CD14-positive monocyte (primary cell): Measurements from ENCODE around the gene TOMM7. TPM values are rescaled to one million over a fixed set of nuclear protein-coding genes. Genes with fewer than 3 reads are reported as not detected.

Source experiments
- DNase-seq, 3 donors: peaks; one replicate each; pipeline ENCODE4 v3.0.0-alpha.2; 2011 to 2022
- H2AFZ ChIP-seq: 2 replicates; pipeline ENCODE4 v1.6.0; 2012; ENCODE audit warnings: mild to moderate bottlenecking, low read depth, low read length, inconsistent platforms; ENCODE audit not compliant: insufficient read depth, poor library complexity, severe bottlenecking
- H3K27ac ChIP-seq, 2 donors: 1 replicate in 1 of 2; 2 replicates in 1 of 2; pipeline ENCODE4 v1.5.1; 2012 to 2013; ENCODE audit warnings: low read length in 2 of 2, control low read depth in 1 of 2, inconsistent platforms in 1 of 2, low read depth in 1 of 2, mild to moderate bottlenecking in 1 of 2
- H3K27me3 ChIP-seq, 2 donors: one replicate each; pipeline versions ENCODE4 v1.6.0 to v1.6.1; 2011 to 2013; ENCODE audit warnings: low read length in 2 of 2; ENCODE audit not compliant: control insufficient read depth in 2 of 2, insufficient read depth in 2 of 2
- H3K36me3 ChIP-seq, 2 donors: replicated peaks in 1 of 2; 1 replicate in 1 of 2; 2 replicates in 1 of 2; pipeline versions ENCODE4 v1.5.1 to v1.6.1; 2012 to 2013; ENCODE audit warnings: low read length in 2 of 2, control low read depth in 1 of 2, inconsistent platforms in 1 of 2, mild to moderate bottlenecking in 1 of 2; ENCODE audit not compliant: insufficient read depth in 2 of 2, control insufficient read depth in 1 of 2
- H3K4me1 ChIP-seq, 2 donors: 1 replicate in 1 of 2; 2 replicates in 1 of 2; pipeline versions ENCODE4 v1.5.1 to v1.6.1; 2012 to 2013; ENCODE audit warnings: low read length in 2 of 2, control low read depth in 1 of 2, inconsistent platforms in 1 of 2, mild to moderate bottlenecking in 1 of 2, moderate library complexity in 1 of 2; ENCODE audit not compliant: insufficient read depth in 2 of 2, control insufficient read depth in 1 of 2
- H3K4me2 ChIP-seq: replicated peaks from 2 replicates; pipeline ENCODE3; 2012; ENCODE audit warnings: low read length, moderate library complexity, mild to moderate bottlenecking; ENCODE audit not compliant: poor library complexity, severe bottlenecking; ENCODE audit errors: extremely low read depth
- H3K4me3 ChIP-seq, 3 experiments: fragments of 200-600 bp in 1 of 3; sonication (generic) in 1 of 3; replicated peaks in 1 of 3; 1 replicate in 2 of 3; 2 replicates in 1 of 3; pipeline ENCODE4 v1.5.1; 2011 to 2013; ENCODE audit warnings: low read length in 3 of 3, mild to moderate bottlenecking in 3 of 3, control low read depth in 2 of 3, low read depth in 2 of 3, inconsistent platforms in 1 of 3, moderate library complexity in 1 of 3
- H3K79me2 ChIP-seq: 2 replicates; pipeline ENCODE4 v1.6.0; 2012; ENCODE audit warnings: mild to moderate bottlenecking, control low read depth, inconsistent platforms, low read length, moderate library complexity; ENCODE audit not compliant: insufficient read depth
- H3K9ac ChIP-seq: 2 replicates; pipeline ENCODE4 v1.6.0; 2017; ENCODE audit warnings: low read length, mild to moderate bottlenecking; ENCODE audit not compliant: insufficient read depth, poor library complexity, severe bottlenecking
- H3K9me3 ChIP-seq, 2 donors: replicated peaks in 1 of 2; 1 replicate in 1 of 2; 2 replicates in 1 of 2; pipeline versions ENCODE4 v1.5.1 to v1.6.1; 2012 to 2013; ENCODE audit warnings: low read length in 2 of 2, control low read depth in 1 of 2; ENCODE audit not compliant: control insufficient read depth in 1 of 2, insufficient read depth in 1 of 2
- H4K20me1 ChIP-seq: 2 replicates; pipeline ENCODE4 v1.6.0; 2012; ENCODE audit warnings: mild to moderate bottlenecking, low read length, control low read depth, moderate library complexity; ENCODE audit not compliant: insufficient read depth
- H3K27ac Mint-ChIP-seq, 7 donors: one replicate each; pipeline ENCODE4 v1.8.0; 2020; ENCODE audit warnings: mild to moderate bottlenecking in 7 of 7, mixed read lengths in 7 of 7, moderate library complexity in 6 of 7, inconsistent platforms in 2 of 7
- H3K27me3 Mint-ChIP-seq, 3 donors: one replicate each; pipeline ENCODE4 v1.8.0; 2021 to 2022; ENCODE audit warnings: low read depth in 3 of 3, mild to moderate bottlenecking in 3 of 3, mixed read lengths in 3 of 3, moderate library complexity in 3 of 3, inconsistent platforms in 1 of 3
- H3K36me3 Mint-ChIP-seq, 2 donors: one replicate each; pipeline ENCODE4 v1.8.0; 2020; ENCODE audit warnings: mixed read lengths in 2 of 2, inconsistent platforms in 1 of 2, mild to moderate bottlenecking in 1 of 2
- H3K4me1 Mint-ChIP-seq: one replicate; pipeline ENCODE4 v1.8.0; 2020; ENCODE audit warnings: mild to moderate bottlenecking, mixed read lengths
- H3K4me3 Mint-ChIP-seq, 2 donors: one replicate each; pipeline ENCODE4 v1.8.0; 2020; ENCODE audit warnings: mild to moderate bottlenecking in 2 of 2, mixed read lengths in 2 of 2, moderate library complexity in 1 of 2
- H3K9me3 Mint-ChIP-seq, 7 donors: one replicate each; pipeline ENCODE4 v1.8.0; 2020 to 2022; ENCODE audit warnings: mixed read lengths in 7 of 7, mild to moderate bottlenecking in 6 of 7, moderate library complexity in 6 of 7, inconsistent platforms in 2 of 7
- CTCF ChIP-seq: fragments of 200-600 bp; IDR thresholded peaks from one replicate; pipeline ENCODE4 v1.8.0; 2022; ENCODE audit warnings: antibody characterized with exemption, mild to moderate bottlenecking
- WGBS: methylation state at CpG from one replicate; pipeline ENCODE4 v1.1.5; 2013; ENCODE audit warnings: missing lambda C conversion rate; ENCODE audit not compliant: insufficient coverage; 5-methylcytosine and 5-hydroxymethylcytosine counted together
- intact Hi-C, 2 donors: fragments of 100-400 bp; cut with micrococcal nuclease; formaldehyde crosslinking; loops; one replicate each; pipeline versions ENCODE4 v1.15.0 to v1.15.1; 2023
- polyA plus RNA-seq, 3 donors: library from polyadenylated mRNA; depleted of rRNA in 1 of 3; unstranded in 2 of 3; stranded (reverse) in 1 of 3; fragments of 300-500 nt in 2 of 3; fragments of >200 nt in 1 of 3; fragmentation: Illumina TruSeq in 2 of 3; gene quantifications; 1 replicate in 2 of 3; 2 replicates in 1 of 3; pipeline ENCODE4 v1.2.3, GENCODE V29; 2012 to 2021

Gene TOMM7
- polyA plus RNA-seq, 3 donors: 93.3 to 125 (median 111) TPM

- Histone ChIP-seq H3K27ac (no peak overlapping the region), H3K9me3 (no peaks in the 10 kb centered on the region), H2AFZ (no peak overlapping the region), H3K27me3 (no peaks in the 10 kb centered on the region), H4K20me1 (no peaks in the 10 kb centered on the region), H3K4me1 (no peaks in the 10 kb centered on the region), H3K79me2 (no peaks in the 10 kb centered on the region), H3K4me3 (no peak overlapping the region), H3K9ac (no peak overlapping the region), H3K36me3 (peaks cover 17 to 39% of the 10 kb centered on the region in 2 donors), H3K4me2 (no peak overlapping the region)
- Mint-ChIP-seq H3K9me3 (no peaks in the 10 kb centered on the region), H3K36me3 (peaks cover 26 to 36% of the 10 kb centered on the region in 2 donors), H3K4me1 (no peaks in the 10 kb centered on the region), H3K4me3 (no peak overlapping the region), H3K27me3 (peaks cover 0 to 4% (median 0%) of the 10 kb centered on the region in 3 donors), H3K27ac (peak overlapping the region in 1 of 7 donors; percentile 37)
- intact Hi-C loops: no loop called here
- TF ChIP-seq CTCF: no peak
- 100% methylated on average over 3 of the region's 4 CpGs for WGBS
- DNase-seq: no peak
Observed at GRCh38 chr7:22809902-22810642, 12.6 kb downstream of the TOMM7 start.

GRCh38 chr7:22808140-22808539 is 14.5 kb downstream of the TOMM7 start:
- no peak for TF ChIP-seq CTCF
- H3K4me1 Mint-ChIP-seq: no peaks in the 10 kb centered on the region
- intact Hi-C loops: no loop called here
- no peak overlapping the region for H3K27ac Mint-ChIP-seq
- 100% methylated on average over 2 of the region's 6 CpGs for WGBS
- H4K20me1 ChIP-seq: no peaks in the 10 kb centered on the region
- H3K9me3 ChIP-seq: no peaks in the 10 kb centered on the region
- no peak overlapping the region for H3K4me3 ChIP-seq
- H3K27ac ChIP-seq: no peak overlapping the region
- no peaks in the 10 kb centered on the region for H3K79me2 ChIP-seq
- H3K4me2 ChIP-seq: no peak overlapping the region
- H3K4me1 ChIP-seq: no peaks in the 10 kb centered on the region
- H3K36me3 ChIP-seq: peaks cover 14 to 23% of the 10 kb centered on the region in 2 donors
- no peaks in the 10 kb centered on the region for H3K27me3 ChIP-seq
- no peak overlapping the region for H2AFZ ChIP-seq
- no peaks in the 10 kb centered on the region for H3K9me3 Mint-ChIP-seq
- H3K36me3 Mint-ChIP-seq: peaks cover 17 to 21% of the 10 kb centered on the region in 2 donors
- H3K4me3 Mint-ChIP-seq: no peak overlapping the region
- DNase-seq: no peak
- H3K27me3 Mint-ChIP-seq: peaks cover 0 to 4% (median 2%) of the 10 kb centered on the region in 3 donors
- no peak overlapping the region for H3K9ac ChIP-seq
